ENCODE measurements around the gene CTNNA2.

GRCh38 chr2:79833235-79833878 lies 320.5 kb downstream of the CTNNA2 start:
- no peak for TF ChIP-seq RFX5 (IDR thresholded peaks at IDR 0.05; ENCODE audit: low read depth, low read length)
- TF ChIP-seq MAX (CRISPR knock-in tag; IDR thresholded peaks at IDR 0.05): no peak
- TF ChIP-seq PATZ1 (CRISPR knock-in tag; IDR thresholded peaks at IDR 0.05; ENCODE audit: borderline replicate concordance): no peak
- TF ChIP-seq TBP (optimal IDR thresholded peaks at IDR 0.05; ENCODE audit: low read depth, low read length): no peak
- no peak for TF ChIP-seq RAD51 (IDR thresholded peaks at IDR 0.05; ENCODE audit: borderline replicate concordance, low read depth)
- no peak for TF ChIP-seq ZNF408 (CRISPR knock-in tag; IDR thresholded peaks at IDR 0.05; ENCODE audit: low read depth)
- no peak for TF ChIP-seq CTCF (IDR thresholded peaks at IDR 0.05 in 2 of 3, conservative IDR thresholded peaks at IDR 0.05 in 1 of 3; ENCODE audit: insufficient read depth in 2 of 3, low read depth in 1 of 3, low read length in 3 of 3)
- no peak for TF ChIP-seq ZHX1 (conservative IDR thresholded peaks at IDR 0.05; ENCODE audit: low read length)

Data from K562 (cell line).